Stimulated activated CD4-positive, alpha-beta T cell treated with anti-CD3 and anti-CD28 coated beads, TNF-alpha, amount 100 ng/mL, for 48 hours (primary cell): ENCODE measurements around the gene CNR2.
"Not testable (repeated sequence)": the region's sequence is repeated elsewhere in the genome, so short reads cannot be mapped to it uniquely, and the experiment has no call there.

Source experiments
- DNase-seq, 3 donors: peaks; one replicate each; pipeline ENCODE4 v3.0.0-alpha.2; 2020; ENCODE audit warnings: low read depth in 3 of 3

The CNR2 gene

GRCh38 chr1:23836037-23836436, 77.1 kb downstream of the CNR2 start:
- DNase-seq = no peak

GRCh38 chr1:23834156-23834555, 79.0 kb downstream of the CNR2 start:
- not testable (repeated sequence) for DNase-seq

- DNase-seq = no peak
Observed at GRCh38 chr1:23827717-23828116, 85.4 kb downstream of the CNR2 start.

GRCh38 chr1:23826590-23826989, 86.6 kb downstream of the CNR2 start:
- DNase-seq = not testable (repeated sequence)

- no peak for DNase-seq
Observed at GRCh38 chr1:23825762-23826522, 87.2 kb downstream of the CNR2 start.

GRCh38 chr1:23825076-23825761, 87.9 kb downstream of the CNR2 start, which contains the start of gene HMGCL:
TSS of gene HMGCL (minus strand) at chr1:23825429. CDS start at chr1:23825415, 14 bp downstream.
- peak; percentile 82 to 83 (median 83) for DNase-seq

- no peak for DNase-seq
Observed at GRCh38 chr1:23824711-23825075, 88.5 kb downstream of the CNR2 start.

- no peak for DNase-seq
Observed at GRCh38 chr1:23823767-23824166, 89.4 kb downstream of the CNR2 start.
